GM21360 (cell line): Measurements from ENCODE around the gene EVL.
"Not testable (repeated sequence)": the region's sequence is repeated elsewhere in the genome, so short reads cannot be mapped to it uniquely, and the experiment has no call there.

ENCODE experiments used
- ATAC-seq: cut with Tn5 transposase; IDR thresholded peaks from one replicate; pipeline ENCODE4 v1.9.1; 2021; ENCODE audit warnings: mild to moderate bottlenecking, moderate library complexity; ENCODE audit not compliant: unreplicated experiment

EVL gene

DNA sequence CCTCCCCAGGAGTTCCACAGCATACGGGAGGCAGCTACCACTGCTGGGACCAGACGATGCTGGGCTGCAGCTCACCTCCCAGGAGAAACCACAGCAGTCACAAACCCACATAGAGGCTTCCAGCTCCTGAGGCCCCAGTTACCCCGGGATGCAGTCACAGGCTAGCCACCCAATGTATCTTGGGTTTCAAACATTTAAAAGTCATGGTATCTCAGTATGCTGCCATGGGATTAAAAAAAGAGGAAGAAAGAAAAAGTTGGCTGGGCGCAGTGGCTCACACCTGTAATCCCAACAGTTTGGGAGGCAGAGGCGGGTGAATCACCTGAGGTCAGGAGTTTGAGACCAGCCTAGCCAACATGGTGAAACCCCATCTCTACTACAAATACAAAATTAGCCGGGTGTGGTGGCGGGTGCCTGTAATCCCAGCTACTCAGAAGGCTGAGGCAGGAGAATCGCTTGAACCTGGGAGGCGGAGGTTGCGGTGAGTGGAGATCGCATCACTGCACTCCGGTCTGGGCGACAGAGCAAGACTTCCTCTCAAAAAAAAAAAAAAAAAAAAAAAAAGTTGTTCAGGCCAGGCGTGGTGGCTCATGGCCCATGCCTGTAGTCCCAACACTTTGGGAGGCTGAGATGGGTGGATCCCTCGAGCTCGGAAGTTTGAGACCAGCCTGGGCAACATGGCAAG is 92.5 kb downstream of the EVL start:
- not testable (repeated sequence) for ATAC-seq

DNA sequence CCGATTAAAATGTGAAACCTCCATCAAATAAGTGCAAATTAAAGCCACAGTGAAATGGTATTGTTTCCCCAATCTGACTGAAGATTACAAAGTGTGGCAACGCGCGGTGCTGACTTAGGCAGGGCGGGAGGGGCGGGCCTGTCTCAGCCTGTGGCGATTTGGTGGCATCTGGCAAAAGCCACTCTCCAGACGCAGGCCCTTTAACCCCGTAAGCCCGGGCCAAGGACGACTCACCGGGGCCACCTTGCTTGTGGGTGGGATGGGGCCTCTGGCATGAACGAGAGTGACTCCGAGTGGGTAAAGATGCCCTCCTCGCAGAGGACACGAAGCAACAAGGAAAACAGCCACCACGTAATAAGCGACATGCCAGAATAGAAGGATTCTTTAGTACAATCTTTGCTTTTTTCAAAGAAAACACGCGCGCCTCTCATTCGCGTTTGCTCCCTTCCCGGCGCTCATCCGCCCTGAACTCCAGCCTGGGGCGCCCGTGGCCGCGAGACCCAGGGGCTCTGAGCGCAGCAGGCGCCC is 93.4 kb downstream of the EVL start:
- no peak for ATAC-seq

DNA sequence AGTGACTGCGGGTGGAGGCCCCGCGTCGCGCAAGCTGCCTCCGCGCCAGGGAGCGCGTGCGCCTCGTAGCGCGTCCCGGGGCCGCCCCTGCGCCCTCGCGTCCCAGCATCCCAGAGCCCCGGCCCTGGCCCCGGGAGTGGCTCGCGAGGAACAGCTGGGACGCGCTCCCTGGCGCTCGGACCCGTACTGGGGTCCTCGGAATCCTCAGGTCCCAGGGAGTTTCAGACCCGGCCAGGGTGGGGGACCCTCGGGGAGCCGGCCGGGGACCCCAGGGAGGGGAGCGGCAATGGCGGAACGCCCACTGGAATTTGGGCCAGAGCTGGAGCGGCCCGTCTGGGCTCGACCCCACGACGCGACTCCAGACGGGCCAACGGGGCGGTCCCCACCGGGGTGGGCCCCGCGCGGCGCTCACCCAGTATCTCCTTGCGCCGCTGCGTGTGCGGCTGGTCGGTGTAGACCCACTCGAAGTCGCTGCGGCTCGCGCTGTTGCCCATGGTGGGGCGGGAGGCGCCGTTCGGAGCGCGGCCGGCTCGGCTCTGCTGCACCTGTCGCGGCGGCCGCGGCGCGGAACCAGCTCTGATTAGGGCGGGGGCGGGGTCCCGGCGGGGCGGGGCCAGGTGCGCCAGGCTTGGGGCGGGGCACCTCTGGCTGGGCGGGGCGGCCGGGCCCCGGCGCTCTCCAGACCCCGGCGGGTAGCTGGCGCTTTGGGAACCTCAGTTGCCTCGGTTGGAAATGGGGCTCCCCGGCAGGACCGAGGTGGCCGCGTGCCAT is 94.1 kb downstream of the EVL start, which contains the start of gene DEGS2:
Gene DEGS2 (minus strand): TSS at position 552 of the 771 bp plus-strand sequence. CDS start 58 bp downstream, at position 494.
- ATAC-seq: peak; percentile 48

DNA sequence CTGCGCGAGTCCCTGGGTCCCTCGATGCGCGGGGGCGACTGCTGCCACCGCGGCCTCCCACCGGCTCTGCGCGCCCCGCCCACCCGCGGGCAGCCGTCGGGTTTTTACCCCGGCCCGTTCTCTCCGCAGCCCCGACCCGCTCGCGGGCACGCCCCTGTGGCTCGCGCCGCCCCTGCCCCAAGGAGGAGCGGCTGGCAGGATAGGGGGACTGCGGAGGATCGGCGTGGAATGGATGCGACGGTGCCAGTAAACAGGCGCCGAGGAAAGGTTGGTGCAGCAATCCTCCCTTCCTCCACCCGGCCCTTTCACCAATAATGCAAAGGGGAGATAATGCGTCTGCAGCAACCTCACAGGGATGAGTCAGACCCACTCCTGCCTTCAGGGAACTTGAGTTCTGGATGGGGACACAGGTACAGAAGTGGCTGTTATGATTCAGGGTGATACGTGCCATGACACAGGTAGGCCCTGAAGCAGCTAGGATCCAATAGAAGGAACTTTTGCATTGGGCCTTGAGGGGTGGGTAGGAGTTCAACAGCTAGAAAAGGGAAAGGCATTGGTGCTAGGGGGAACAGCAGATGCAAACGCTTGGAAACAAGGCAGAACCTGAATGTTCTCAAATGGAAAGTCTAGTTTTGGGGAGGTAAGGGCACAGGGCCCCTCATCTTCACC is 94.8 kb downstream of the EVL start:
- peak; percentile 19 for ATAC-seq

DNA sequence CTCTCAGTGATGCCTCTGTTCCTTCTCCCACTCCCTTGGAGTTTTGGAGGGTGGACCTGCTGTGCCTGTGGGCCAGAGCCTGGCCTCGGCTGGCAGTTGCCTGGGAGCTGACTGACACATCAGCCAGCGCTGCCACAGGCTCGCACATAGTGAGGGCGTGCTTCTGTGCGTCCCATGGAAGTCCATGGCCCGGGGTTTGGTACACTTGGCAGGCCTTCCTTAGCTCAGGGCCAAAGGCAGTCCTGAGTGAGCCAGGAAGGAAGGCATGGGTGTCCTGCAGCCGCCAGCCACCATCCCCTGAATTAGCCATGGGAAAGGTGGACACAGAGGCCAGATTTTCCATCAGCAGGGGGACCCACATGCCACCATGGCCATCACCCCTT is 95.3 kb downstream of the EVL start:
- no peak for ATAC-seq

DNA sequence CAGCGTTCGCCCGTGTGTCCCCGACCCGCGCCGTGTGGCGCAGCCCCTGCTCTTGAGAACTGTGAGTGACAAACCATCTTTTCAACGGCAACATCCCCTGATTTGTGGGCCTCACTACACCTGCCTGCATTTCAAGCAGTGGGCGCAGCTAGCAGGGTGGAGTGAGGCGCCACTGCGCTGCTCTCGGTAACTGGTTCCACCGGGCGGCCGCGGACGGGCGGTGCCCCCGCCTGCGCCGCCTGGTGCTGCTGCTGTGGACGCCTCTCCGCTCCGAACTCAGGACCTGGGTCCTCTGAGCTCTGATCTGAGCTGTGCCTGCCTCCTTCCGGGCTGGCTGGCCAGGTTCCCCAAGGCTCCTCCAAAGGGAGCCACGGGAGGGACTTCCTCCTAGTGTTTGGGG is 100.2 kb downstream of the EVL start:
- no peak for ATAC-seq

DNA sequence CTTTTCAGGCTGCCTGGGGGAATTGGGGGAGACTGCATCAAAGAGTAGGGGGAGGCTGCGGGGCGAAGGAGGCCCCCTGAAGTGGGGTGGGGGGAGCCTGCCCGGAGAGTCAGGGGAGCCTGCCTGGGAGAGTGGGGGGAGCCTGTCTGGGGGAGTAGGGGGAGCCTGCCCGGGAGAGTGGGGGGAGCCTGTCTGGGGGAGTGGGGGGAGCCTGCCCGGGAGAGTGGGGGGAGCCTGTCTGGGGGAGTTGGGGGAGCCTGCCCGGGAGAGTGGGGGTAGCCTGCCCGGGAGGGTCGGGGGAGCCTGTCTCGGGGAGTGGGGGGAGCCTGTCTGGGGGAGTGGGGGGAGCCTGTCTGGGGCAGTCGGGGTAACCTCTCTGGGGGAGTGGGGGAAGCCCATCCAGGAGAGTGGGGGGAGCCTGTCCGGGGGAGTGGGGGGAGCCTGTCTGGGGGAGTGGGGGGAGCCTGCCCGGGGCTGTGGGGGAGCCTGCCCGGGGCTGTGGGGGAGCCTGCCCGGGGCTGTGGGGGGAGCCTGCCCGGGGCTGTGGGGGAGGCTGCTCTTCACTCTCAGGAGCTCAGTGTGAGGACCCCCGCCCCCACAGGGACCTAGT is 100.7 kb downstream of the EVL start:
- no peak for ATAC-seq

DNA sequence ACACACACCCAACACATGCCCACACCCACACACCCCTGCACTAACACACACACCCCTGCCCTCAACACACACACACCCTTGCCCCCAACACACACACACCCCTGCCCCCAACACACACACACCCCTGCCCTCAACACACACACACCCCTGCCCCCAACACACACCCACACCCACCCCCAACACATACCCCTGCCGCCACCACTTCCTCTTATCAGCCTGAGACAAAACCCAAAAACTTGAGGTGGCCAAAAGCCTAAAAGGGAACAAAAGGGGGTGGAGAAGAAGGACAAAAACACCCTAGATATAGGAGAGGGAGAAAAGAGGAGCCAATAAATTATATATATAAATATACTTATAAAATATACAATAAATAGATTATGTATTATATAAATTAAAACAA is 103.3 kb downstream of the EVL start:
- ATAC-seq: no peak

DNA sequence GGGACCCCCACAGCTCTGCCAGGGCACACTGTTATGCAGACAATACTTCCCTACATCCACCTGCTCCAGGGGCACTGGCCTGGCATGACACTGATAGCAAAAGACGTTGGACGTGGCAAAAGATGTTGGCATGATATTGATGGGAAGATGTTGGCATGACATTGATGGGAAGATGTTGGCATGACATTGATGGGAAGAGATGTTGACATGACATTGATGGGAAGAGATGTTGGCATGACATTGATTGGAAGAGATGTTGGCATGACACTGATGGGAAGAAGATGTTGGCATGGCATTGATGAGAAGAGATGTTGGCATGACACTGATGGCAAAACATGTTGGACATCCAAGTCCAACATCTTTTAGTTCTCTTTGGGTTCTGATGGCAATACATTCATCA is 105.7 kb downstream of the EVL start:
- ATAC-seq: no peak

DNA sequence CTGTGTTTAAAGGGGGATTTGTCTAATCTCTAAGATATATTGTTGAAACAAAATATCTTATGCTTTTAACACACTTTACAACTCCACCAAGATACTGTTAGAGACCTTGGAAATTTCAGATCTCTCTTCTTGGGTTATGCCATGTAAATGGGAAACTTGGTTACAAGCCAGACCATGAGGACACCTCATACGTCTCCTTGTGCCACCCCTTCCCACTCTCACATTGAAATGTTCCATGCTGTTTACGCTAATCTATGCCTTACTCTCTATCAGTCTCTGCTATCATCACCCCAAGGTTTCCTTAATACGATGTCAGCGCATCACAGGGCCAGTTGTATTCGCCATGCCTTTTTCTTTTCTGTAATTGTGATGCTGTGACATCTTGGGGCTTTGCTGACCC is 107.6 kb downstream of the EVL start:
- ATAC-seq: no peak

DNA sequence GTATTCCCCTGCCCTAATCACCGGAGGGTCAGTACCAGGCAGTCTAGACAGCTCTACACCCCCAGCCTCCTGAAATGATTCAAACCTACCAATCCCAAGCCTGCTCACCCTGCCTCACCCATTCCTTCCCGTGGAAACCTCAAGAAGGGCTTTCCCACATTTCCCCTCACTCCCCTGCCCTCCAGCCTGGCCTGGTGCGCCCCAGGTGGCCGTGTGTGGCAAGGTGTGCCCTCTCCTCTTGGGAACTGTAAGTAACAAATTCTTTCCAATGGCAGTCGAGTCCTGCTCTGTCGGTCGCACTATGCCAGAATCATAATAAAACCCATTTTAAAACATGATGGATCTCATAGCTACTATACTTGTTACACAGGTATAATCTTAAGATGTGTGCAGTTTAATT is 108.1 kb downstream of the EVL start:
- ATAC-seq: no peak

DNA sequence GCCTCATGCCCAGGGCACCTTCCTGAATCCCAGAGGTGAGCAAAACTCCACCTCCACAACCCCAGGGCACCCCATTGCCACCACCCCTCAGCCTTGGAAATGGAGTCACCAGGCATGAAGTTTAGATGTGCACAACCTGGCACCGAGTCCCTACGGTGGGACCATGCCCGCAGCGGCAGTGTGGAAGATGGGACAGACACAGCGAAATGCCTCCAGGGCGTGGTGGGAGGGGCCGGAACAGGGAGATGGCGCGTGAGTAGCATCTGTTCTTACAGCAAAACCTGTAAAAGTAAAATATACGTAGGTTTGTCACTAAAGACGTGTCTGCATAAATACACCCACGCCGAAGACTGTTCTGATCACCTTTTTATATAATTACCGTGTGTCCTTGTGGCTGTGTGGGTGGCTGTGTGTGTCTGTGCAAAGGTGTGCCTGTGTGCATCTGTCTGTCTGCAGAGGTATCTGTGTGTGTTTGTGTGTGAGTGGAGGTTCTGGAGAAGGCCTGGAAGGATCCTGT is 111.6 kb downstream of the EVL start:
- ATAC-seq: no peak

DNA sequence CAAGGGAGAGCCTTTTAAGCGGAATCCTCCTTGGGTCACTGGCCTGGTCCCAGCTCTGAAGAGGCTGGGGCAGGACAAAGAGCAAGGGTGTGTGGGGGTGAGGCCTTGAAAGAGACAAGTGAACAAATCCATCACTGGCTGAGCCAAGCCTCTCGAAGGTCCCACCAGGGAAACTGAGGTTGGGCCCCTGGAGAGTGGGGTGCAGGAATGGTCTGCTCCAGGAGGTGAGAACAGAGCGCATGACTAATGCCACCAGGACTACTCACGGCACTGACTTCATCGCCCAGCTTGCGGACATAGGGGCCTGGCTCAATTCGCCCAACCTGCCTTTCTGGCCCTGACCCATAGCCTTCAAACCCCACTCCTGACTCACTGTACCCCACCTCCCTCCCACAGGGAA is 113.5 kb downstream of the EVL start:
- no peak for ATAC-seq

DNA sequence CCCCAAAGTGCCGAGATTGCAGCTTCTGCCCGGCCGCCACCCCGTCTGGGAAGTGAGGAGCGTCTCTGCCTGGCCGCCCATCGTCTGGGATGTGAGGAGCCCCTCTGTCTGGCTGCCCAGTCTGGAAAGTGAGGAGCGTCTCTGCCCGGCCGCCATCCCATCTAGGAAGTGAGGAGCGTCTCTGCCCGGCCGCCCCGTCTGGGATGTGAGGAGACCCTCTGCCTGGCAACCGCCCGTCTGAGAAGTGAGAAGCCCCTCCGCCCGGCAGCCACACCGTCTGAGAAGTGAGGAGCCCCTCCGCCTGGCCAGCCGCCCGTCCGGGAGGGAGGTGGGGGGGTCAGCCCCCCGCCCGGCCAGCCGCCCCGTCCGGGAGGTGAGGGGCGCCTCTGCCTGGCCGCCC is 115.4 kb downstream of the EVL start:
- ATAC-seq: not testable (repeated sequence)

DNA sequence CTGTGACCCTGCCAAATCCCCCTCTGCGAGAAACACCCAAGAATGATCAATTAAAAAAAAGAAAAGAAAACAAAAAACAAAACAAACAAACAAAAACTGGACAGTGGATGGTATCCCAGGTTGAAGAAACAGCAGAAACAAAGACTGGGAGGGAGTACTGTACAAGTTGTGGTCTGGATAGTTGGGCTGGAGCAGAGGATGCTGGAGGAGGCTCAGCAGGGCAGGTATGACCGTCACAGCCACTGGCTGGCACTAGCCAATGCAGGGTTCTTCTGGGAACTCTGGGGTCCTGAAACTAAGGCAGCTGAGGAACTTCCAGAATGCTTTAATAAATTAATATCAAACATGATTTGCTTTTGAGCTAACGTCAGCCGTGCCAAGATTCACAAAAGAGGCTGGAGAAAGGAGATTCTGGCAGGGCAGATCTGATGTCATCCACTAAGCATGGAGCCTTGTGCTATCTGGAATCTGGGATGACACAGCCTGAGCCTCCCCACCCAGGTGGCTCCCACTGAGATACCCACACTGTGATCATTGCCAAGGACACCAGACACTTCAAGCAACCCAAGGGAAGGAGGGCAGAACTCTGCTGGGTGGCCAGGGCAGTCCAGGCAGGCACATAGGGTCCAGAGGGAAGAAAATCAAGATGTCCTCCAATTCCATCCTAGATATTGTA is 116.8 kb downstream of the EVL start:
- ATAC-seq: not testable (repeated sequence)

DNA sequence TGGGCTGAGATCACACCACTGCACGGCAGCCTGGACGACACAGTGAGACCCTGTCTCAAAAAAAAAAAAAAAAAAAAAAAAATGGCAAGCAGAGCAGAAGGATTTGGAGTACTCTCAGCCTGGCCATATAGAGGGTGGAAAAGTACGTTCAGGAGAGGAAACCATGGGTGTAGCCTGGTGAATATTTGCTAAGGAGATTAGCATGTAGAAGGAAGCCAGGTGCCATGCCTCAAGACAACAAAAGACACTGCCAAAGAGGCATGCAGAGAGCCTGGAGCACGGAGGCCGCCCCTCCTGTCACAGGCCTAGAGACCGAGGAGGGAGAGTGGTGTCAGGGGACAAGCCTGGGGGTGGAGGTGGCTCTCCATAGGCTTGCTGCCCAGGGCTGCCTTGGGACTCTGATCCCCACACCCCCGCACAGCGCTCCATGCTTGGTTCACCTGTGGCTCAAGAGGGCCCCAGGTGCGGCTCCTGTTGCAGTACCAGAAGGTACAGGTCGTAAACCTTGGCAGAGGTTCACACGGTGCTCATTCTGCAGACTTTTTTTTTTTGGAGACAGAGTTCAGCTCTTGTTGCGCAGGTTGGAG is 122.1 kb downstream of the EVL start:
- no peak for ATAC-seq

DNA sequence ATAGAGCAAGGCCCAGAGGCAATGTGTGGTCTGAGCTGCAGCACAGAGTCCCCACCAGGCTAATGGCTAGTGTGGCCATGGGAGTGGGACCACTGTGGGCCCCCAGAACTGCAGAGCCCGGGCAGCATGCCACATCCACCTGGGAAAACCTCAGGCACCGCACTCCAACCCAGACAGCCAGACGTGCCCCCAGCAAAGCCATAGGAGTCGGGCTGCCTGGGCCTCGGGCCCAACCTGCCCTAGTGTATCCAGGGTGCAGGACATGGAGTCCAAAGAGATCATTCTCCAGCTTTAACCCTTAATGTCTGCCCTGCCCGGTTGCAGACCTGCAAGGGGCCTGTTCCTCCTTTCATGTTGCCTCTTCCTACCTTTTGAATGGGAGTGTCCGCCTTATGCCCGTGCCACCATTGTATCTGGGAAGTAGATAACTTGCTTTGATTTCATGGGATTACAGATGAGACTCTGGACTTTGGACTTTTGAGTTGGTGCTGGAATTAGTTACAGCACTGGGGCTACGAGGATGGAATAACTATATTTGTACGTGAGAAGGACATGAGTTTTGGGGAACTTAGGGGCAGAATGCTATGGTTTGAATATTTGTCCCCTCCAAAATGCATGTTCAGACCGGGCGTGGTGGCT is 123.3 kb downstream of the EVL start:
- ATAC-seq: no peak

DNA sequence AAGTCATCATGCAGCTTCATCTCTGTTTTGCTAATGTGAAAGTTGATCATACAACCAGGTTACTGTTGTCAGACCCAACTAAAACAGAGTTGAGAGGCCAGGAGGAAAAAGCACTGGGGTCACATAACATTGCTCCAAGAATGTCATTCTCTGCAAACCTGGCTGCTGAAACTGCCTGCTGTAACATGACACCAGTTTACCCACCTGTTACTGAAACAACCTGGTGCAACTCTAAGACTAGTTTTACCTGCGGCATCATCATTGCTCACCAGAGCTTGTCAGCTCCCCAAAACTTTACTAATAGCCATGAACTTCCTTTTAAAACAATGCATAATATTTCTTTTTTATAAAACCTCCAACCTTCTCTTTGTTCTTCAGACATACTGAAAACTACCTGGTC is 124.9 kb downstream of the EVL start:
- ATAC-seq: no peak

DNA sequence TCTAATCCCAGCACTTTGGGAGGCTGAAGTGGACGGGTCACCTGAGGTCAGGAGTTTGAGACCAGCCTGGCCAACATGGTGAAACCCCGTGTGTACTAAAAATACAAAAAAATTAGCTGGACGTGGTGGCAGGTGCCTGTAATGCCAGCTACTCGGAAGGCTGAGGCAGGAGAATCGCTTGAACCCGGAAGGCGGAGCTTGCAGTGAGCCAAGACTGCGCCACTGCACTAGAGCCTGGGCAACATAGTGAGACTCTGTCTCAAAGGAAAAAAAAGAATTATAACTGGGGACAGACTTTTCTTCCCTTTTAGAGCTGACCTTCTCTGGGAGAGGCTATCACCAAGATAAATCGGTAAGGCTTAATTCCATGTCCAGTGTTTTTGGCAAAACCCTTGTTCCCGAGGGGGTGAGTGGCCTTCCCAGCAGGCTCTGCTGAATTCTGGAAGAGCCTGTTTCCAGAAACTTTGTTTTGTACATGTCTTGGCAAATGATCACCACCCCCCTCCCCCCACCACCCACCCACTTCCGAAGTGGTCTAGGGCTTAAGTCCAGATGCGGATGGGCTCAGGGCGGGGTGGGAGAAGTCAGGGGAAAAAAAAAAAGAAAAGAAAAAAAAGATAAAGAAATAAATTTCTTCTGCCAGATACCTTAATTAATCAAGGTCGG is 126.5 kb downstream of the EVL start:
- no peak for ATAC-seq
